HepG2 (cell line): ENCODE data around the gene VDAC1.

Source experiments
- MYC ChIP-seq: sonication (generic); formaldehyde crosslinking; IDR thresholded peaks from 2 replicates; pipeline ENCODE4 v1.9.0; 2021; ENCODE audit warnings: missing genetic modification reagents, borderline replicate concordance
- NCOA2 ChIP-seq: sonication (generic); formaldehyde crosslinking; IDR thresholded peaks from 2 replicates; pipeline ENCODE4 v1.8.0; 2022; ENCODE audit warnings: inconsistent platforms
- NCOR1 ChIP-seq: fragments of 200-600 bp; sonication (generic); IDR thresholded peaks from 2 replicates; pipeline ENCODE4 v1.7.0; 2017; ENCODE audit warnings: antibody characterized with exemption, low read length, borderline replicate concordance
- RELA ChIP-seq: sonication (generic); formaldehyde crosslinking; IDR thresholded peaks from 2 replicates; pipeline ENCODE4 v1.4.0; 2020; ENCODE audit warnings: missing genetic modification reagents
- TRIM24 ChIP-seq: sonication (generic); formaldehyde crosslinking; IDR thresholded peaks from 2 replicates; pipeline ENCODE4 v1.8.0; 2022; ENCODE audit warnings: mild to moderate bottlenecking, missing genetic modification reagents
- ZNF777 ChIP-seq: sonication (generic); formaldehyde crosslinking; IDR thresholded peaks from 2 replicates; pipeline ENCODE4 v1.4.0; 2020; ENCODE audit warnings: missing genetic modification reagents
- TF ChIP-seq, protein P1 (sequence below): sonication (generic); formaldehyde crosslinking; IDR thresholded peaks from 2 replicates; pipeline ENCODE4 v1.5.0; 2020; ENCODE audit warnings: mild to moderate bottlenecking, missing genetic modification reagents, moderate library complexity

DNA sequence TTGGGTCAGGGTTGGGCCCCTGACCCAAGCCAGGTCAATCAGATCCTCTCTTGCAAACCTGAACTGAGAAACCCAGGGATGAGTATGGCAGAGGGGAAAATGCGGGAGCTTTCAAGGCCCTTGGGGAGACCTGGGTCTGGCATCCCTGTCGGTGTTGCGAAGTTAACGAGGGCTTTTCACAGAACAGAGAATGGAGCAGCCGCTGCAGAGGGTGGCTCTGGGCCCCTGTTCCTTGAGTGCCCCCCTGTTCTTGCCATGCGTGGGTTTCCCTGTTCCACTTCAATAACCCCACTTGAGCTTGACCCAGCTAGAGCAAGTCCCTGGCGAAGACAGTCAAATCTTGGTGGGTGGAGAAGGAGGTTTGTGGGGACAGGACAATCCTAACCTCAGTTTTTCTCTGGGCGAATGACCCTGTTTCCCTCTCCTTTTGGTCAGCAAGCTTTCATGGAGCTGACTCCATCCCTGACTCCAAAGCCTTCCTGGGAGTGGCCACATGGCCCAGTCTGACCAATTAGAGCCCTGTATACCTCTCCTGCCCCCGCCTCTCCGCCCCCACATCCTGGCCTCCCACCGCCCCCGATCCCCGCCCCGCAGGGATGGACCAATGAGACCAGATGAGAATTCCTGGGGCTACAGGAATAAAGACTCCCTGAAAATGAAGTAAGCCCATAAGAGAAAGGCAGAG is 2.9 kb upstream of the VDAC1 start:
- TF ChIP-seq, protein P1, sequence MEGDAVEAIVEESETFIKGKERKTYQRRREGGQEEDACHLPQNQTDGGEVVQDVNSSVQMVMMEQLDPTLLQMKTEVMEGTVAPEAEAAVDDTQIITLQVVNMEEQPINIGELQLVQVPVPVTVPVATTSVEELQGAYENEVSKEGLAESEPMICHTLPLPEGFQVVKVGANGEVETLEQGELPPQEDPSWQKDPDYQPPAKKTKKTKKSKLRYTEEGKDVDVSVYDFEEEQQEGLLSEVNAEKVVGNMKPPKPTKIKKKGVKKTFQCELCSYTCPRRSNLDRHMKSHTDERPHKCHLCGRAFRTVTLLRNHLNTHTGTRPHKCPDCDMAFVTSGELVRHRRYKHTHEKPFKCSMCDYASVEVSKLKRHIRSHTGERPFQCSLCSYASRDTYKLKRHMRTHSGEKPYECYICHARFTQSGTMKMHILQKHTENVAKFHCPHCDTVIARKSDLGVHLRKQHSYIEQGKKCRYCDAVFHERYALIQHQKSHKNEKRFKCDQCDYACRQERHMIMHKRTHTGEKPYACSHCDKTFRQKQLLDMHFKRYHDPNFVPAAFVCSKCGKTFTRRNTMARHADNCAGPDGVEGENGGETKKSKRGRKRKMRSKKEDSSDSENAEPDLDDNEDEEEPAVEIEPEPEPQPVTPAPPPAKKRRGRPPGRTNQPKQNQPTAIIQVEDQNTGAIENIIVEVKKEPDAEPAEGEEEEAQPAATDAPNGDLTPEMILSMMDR = no peak
- TF ChIP-seq NCOR1 (no peak), RELA (no peak), MYC (no peak), ZNF777 (CRISPR knock-in tag) (no peak), NCOA2 (CRISPR knock-in tag) (no peak), TRIM24 (no peak)
